K562 treated with DMSO at 1 percent for 4 hours (cell line): ENCODE results near the gene COQ2. TPM values are rescaled to one million over a fixed set of nuclear protein-coding genes. Genes with fewer than 3 reads are reported as not detected.

ENCODE experiments used
- total RNA-seq: library from RNA; unstranded; fragments of 300-600 nt; gene quantifications from 2 replicates; pipeline ENCODE4 v1.2.3, GENCODE V29; 2022; ENCODE audit not compliant: insufficient read depth

Gene COQ2, protein sequence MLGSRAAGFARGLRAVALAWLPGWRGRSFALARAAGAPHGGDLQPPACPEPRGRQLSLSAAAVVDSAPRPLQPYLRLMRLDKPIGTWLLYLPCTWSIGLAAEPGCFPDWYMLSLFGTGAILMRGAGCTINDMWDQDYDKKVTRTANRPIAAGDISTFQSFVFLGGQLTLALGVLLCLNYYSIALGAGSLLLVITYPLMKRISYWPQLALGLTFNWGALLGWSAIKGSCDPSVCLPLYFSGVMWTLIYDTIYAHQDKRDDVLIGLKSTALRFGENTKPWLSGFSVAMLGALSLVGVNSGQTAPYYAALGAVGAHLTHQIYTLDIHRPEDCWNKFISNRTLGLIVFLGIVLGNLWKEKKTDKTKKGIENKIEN
- 3.2 and 7.9 TPM in 2 replicates for total RNA-seq

DNA sequence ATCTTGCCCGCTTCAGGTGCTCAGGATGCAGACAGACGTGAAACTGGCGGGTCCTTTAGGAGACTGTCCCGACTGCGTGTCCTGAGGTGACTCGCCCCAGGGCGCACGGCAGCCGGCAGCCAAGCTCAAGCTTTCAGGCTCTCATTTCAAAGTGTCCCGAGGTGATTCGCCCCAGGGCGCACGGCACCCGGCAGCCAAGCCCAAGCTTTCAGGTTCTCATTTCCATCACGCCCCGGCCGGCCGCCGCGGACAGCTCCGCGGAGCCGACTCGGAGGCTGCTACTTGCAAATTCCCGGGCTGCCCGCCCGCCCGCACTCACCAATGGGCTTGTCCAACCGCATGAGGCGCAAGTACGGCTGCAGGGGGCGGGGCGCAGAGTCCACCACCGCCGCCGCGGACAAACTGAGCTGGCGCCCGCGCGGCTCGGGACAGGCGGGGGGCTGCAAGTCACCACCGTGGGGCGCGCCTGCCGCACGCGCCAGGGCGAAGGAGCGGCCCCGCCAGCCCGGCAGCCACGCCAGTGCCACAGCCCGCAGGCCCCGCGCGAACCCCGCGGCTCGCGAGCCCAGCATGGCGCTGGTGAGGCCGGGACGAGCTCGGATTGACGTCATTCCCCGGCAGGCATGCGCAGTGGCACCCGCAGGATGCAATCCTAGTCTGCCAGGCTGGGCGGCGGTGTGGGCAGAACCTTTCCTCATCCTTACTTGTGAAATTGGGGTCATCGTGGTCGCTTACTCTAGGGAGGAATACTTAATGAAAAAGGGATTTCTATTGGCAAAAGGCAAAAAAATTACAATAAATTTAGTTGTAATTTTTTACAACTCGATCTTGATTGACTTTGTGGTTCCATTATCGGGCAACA, at the start of gene COQ2:
Gene COQ2 (minus strand): TSS at position 606 of the 862 bp plus-strand sequence. CDS start 34 bp downstream, at position 572.

Other genes starting within 250 kb of the COQ2 start
- 34.6 and 41.7 TPM in 2 replicates for gene COPS4, start 249.6 kb downstream of the COQ2 start, total RNA-seq
- gene PLAC8, start 170.1 kb downstream of the COQ2 start, total RNA-seq, result not detected in 2 replicates
- not detected in 2 replicates for gene HPSE, start 50.0 kb upstream of the COQ2 start, total RNA-seq
- 4.9 and 7.3 TPM in 2 replicates for gene HELQ, start 171.0 kb upstream of the COQ2 start, total RNA-seq
- gene MRPS18C, start 171.3 kb upstream of the COQ2 start, total RNA-seq, result 39.1 and 54.2 TPM in 2 replicates
- 24.6 and 43.8 TPM in 2 replicates for gene ABRAXAS1, start 200.3 kb upstream of the COQ2 start, total RNA-seq